HG02938 (cell line): ENCODE measurements around the gene DNAH11.
"Not testable (repeated sequence)": the region's sequence is repeated elsewhere in the genome, so short reads cannot be mapped to it uniquely, and the experiment has no call there.

ENCODE experiments used
- ATAC-seq: cut with Tn5 transposase; IDR thresholded peaks from one replicate; pipeline ENCODE4 v1.9.1; 2021; ENCODE audit warnings: mild to moderate bottlenecking, moderate library complexity; ENCODE audit not compliant: unreplicated experiment

Gene DNAH11

GRCh38 chr7:21771266-21771665 is 228.4 kb downstream of the DNAH11 start:
- ATAC-seq, result no peak

- ATAC-seq, result no peak
Measured at GRCh38 chr7:21771906-21772610, 229.2 kb downstream of the DNAH11 start.

DNA sequence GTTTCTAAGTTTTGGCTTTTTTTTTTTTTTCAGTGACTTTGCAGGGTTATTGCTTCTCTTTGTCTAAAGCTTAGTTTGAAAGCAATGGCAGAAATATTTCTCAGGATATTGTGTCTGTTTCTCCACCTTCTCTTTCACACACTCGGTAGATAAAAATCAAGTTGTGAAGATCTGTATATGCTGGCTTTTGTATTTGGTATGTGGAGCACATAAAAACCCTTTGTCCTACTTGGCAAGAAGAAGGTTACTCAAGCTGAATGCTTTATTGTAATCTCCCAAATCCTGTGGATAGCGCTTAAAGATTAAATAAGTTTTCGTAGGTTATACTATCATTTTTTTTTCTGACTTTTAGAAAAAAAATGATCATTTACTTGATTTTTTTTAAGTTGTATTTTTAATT is 230.5 kb downstream of the DNAH11 start:
- no peak for ATAC-seq

GRCh38 chr7:21777921-21778320 is 235.1 kb downstream of the DNAH11 start:
- ATAC-seq, result no peak

- no peak for ATAC-seq
Measured at GRCh38 chr7:21778953-21779352, 236.1 kb downstream of the DNAH11 start.

DNA sequence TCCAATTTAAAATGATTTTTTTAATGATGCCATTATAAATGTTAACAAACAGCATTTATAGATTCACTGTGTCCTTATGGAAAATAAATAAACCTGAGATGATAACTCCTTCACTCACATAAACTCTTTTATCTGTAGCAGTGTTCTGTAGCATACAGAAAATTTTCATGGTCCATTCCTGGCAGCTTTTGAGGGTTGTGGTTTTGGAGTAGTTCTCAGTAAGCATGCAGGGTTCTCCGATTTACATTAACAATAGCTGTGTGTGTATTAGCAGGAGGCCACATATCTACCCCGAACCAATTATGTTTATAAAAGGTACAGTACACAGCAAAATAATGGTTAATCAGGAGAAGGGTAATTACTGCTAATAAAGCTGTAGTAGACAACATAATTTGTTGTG is 240.2 kb downstream of the DNAH11 start:
- no peak for ATAC-seq

DNA sequence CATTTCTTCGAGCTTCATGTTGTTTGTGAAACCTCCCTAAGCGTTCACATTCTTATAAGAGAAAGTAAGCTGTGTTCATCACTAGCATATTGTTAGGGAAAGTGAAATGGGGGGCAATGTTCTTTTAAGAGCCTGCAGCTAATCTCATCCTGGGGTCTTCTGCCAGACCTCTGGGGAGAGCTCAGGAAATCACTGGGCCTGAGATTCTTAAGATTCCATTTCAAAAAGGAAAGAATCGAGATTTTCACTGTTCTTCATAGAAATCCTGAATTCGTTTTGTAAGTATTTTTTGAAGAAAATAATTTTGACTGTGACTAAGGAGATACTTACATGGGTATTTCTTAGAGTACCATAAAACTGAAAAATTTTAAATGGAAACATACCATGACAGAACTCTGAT is 242.2 kb downstream of the DNAH11 start:
- ATAC-seq, result no peak

DNA sequence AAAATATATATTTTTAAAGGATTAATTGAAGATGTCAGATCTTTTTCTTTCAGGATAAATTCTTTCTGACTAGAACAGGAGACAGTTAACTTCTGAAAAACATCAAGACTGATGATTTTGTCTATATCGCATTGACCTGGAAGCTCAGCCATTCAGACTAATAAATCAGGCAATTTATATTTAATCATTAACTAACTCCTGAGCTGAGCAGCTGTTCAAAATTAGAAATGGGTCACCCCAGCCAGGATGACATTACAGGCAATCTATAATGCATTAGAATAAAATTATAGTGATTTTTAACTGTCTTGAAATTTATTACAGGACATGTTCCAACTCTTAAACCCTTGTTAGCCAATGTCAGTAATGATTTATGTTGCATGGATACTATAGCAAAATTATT is 263.0 kb downstream of the DNAH11 start:
- no peak for ATAC-seq

GRCh38 chr7:21806388-21806787 is 263.5 kb downstream of the DNAH11 start:
- no peak for ATAC-seq

DNA sequence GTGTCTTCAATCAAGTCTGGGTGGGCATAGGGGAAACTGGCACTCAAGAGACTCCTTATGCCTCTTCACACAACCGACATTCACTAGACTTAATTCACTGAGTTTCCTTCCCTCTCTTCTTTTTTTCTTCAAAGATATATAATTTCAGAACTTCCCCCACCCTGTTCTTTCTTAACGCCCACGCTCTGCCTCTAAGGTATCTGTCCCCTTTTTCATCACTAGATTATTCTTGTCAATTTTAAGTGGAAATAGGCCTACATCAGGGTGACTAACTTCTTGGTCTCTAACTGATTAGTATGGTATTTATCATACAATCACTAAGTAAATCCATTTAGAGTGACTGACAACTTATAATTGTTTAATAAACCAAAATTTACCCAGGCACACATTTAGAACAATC is 276.2 kb downstream of the DNAH11 start:
- ATAC-seq, result no peak

DNA sequence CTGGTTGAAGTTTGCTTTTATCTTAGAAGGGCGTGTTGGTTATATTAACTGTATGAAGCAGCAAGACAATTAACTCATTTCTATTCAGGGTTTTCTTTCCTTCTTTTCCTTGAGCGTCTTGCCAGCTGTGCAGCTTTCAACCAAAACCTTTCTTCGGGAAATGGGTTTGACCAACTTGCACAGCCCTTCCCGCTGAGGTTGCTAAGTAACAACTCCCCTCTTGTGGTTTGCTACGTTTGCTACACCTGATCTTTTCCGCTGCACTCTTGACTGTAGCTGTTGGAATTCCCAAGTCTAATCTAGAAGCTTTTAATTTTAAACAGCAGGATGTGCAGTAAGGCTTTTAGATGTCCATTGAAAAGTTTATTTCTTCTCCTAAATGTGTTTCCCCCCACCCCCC is 286.0 kb downstream of the DNAH11 start:
- ATAC-seq, result no peak

DNA sequence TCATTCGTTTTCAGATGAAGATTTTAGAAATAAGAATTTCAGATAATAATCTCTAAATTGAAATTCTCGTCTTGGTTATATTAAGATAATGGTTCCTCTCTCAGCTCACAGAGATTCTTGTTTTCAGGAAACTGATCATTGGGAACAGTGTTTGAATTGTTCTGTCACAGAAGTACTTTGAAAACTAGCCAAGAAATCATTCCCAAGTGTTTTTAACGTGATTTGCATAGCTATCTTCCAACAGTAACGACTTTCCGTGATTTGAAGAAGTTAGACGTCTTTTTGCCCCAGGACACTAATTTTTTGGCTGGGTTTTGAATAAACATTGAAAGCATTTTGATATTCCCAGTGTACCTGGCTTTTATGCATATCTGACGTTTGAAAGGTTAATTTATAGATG is 286.9 kb downstream of the DNAH11 start:
- ATAC-seq, result no peak

DNA sequence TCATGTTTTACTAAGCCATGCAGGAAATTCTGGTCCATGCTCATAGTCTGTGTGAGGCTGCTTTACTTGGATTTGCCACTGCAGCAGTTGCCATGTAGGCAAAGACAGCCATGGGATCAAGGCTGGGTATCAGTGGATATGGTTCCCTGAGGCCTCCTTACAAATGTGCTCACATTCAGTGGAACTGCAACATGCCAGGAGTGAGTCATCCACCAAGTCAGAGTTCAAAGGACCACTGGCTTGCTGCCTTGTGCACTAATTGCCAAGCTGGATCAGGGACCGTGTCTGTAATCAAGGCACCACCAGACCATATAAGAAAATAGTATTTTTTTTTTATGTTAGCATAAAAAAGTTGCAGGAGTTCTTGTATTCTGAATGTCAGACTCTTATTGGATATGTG is 301.9 kb downstream of the DNAH11 start:
- ATAC-seq, result no peak

- ATAC-seq, result no peak
Measured at GRCh38 chr7:21850531-21851285, 307.9 kb downstream of the DNAH11 start.

DNA sequence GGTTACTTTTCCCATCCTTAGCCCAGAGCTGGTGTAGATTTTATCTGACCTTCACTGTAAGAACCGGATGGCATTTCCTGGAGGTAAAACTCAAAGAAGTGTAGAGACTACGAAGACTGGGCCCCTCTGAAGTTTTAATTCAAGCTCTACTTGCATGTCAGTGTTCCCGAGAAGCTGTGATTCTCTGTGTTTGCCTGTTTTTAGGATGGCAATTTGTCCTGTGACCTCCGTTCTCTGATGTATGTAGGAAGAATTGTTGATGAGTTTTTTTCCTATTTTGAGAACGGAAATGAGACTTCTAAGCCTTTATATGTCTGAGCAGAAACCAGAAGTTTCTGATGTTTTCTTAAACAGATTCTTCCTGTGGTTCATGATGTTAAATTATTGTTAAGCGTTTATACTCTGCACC is 308.7 kb downstream of the DNAH11 start:
- ATAC-seq, result no peak

GRCh38 chr7:21865631-21866204 is 322.9 kb downstream of the DNAH11 start:
- ATAC-seq, result not testable (repeated sequence)

DNA sequence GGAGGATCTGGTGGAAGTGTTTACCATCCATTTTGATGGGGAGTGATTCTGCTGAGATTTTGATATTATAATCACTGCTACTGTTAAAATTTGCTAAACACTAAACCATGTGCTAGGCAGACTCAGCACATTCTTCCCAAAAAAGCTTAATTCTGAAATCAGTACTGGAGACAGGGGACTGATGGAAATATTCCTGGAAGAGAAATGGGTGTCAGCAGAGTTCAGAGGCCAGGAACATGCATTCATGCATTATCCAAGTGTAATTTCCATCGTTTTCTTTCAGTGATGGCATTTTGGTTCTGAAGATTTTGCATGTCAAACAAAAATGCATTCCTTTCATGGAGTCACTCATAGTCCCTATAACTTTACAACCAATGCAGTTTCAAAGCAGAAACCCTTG is 323.9 kb downstream of the DNAH11 start:
- no peak for ATAC-seq

- ATAC-seq, result no peak
Measured at GRCh38 chr7:21867226-21867625, 324.4 kb downstream of the DNAH11 start.

GRCh38 chr7:21867816-21868575 is 325.2 kb downstream of the DNAH11 start:
- ATAC-seq, result no peak

DNA sequence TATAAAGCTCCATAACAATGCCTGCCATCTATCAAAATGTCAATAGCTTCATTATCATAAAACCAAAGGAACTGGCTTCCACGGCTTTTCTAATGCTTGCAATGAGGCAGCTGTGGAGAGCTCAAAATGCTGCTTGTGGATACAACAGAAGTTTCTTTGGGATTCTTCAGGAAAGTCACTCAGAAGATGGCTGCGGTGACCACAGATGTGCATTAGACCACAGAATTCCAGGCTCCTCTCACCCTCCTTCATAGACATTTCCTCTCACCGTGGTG is 325.7 kb downstream of the DNAH11 start:
- ATAC-seq, result no peak

- ATAC-seq, result no peak
Measured at GRCh38 chr7:21869785-21870402, 327.1 kb downstream of the DNAH11 start.
